RWPE1 (cell line): ENCODE measurements around the gene DAAM2.

Source experiments
- CTCF ChIA-PET: fragments of 350-600 bp; sonication (Branson Sonifier 250); formaldehyde crosslinking; extraction: SDS; loops from one replicate; lab custom pipeline; 2021; lab: Yijun Ruan, JAX
- POLR2A ChIA-PET: fragments of 400-600 bp; formaldehyde crosslinking; extraction: SDS; loops from one replicate; lab custom pipeline; 2020; ENCODE audit warnings: antibody characterized with exemption; ENCODE audit not compliant: low non-redundant PET; lab: Yijun Ruan, JAX
- DNase-seq: peaks from one replicate; pipeline ENCODE4 v3.0.0; 2012; ENCODE audit warnings: low spot score
- H3K27ac ChIP-seq: fragments of 450-650 bp; 2 replicates; pipeline ENCODE4 v1.5.1; 2017
- TF ChIP-seq, protein P1 (sequence below): fragments of 450-650 bp; conservative IDR thresholded peaks from 2 replicates; pipeline ENCODE4 v1.5.1; 2017; ENCODE audit warnings: low read depth, mild to moderate bottlenecking

The DAAM2 gene

DNA sequence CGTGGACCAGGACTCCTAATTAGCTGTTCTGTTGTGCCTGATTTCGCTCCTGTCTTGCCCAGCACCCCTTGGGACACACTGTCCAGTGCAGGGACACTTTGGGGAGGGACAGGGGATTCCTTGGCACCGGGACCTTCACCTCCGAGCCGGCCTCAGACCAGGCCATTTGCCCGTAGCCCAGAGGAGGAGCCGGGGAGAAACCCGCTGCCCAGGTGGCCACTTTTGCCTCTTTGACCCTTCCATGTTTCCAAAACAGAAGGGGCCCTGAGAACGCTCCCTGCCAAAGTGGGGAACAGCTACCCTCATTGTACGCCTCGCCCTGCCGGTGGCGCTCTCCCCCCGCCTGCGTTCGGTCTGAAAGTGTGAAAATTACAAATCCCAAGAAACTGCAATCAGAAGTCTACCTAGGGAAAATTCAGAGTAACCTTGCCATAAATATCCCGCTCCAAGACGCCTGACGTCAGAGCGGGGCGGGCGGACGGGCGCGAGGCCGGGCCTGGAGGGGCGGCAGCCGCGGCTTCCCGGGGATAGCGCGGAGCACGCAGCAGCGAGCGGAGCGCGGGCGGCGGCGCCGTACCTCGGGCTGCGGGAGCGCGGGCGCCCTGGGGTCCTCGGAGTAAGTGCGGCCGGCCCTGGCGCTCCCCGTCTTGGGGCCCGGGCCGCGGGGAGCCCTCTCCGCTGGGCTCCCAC, at the start of gene DAAM2:
Gene DAAM2 (plus strand): TSS at position 527 of the 690 bp plus-strand sequence. CDS start 63,927 bp downstream, outside the sequence.
- no peak for DNase-seq
- TF ChIP-seq, protein P1, sequence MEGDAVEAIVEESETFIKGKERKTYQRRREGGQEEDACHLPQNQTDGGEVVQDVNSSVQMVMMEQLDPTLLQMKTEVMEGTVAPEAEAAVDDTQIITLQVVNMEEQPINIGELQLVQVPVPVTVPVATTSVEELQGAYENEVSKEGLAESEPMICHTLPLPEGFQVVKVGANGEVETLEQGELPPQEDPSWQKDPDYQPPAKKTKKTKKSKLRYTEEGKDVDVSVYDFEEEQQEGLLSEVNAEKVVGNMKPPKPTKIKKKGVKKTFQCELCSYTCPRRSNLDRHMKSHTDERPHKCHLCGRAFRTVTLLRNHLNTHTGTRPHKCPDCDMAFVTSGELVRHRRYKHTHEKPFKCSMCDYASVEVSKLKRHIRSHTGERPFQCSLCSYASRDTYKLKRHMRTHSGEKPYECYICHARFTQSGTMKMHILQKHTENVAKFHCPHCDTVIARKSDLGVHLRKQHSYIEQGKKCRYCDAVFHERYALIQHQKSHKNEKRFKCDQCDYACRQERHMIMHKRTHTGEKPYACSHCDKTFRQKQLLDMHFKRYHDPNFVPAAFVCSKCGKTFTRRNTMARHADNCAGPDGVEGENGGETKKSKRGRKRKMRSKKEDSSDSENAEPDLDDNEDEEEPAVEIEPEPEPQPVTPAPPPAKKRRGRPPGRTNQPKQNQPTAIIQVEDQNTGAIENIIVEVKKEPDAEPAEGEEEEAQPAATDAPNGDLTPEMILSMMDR = no peak
- ChIA-PET POLR2A (no interaction called here), CTCF (interaction anchor here (0.6 to 1.1 kb wide), 6 partner anchors 8 to 906 kb away, joined by 3 to 7 read pairs (median 3); no protein-coding TSS in a partner anchor)
- H3K27ac ChIP-seq = no peak within 1 kb of the TSS

DNA sequence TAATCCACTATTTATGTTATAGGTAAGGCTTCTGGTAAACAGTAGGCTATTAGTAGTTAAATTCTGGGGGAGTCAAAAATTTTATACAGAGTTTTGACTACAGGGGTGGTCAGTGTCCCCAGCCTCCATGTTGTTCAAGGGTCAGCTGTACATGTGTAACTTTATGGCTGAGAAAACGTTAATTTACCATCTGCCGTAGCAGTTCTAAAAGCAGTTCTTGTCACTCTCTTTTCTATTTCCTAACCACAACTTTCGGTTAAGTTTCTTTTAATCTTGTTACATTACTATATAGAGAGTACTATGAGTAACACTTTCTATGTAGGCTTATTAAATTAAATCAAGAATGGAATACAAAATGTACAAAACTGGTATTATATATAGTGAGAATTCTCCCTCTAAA, 45.4 kb upstream of the DAAM2 start:
- TF ChIP-seq, protein P1 = no peak
- DNase-seq = no peak
- ChIA-PET POLR2A (no interaction called here), CTCF (no interaction called here)
- H3K27ac ChIP-seq = no peak overlapping the region

DNA sequence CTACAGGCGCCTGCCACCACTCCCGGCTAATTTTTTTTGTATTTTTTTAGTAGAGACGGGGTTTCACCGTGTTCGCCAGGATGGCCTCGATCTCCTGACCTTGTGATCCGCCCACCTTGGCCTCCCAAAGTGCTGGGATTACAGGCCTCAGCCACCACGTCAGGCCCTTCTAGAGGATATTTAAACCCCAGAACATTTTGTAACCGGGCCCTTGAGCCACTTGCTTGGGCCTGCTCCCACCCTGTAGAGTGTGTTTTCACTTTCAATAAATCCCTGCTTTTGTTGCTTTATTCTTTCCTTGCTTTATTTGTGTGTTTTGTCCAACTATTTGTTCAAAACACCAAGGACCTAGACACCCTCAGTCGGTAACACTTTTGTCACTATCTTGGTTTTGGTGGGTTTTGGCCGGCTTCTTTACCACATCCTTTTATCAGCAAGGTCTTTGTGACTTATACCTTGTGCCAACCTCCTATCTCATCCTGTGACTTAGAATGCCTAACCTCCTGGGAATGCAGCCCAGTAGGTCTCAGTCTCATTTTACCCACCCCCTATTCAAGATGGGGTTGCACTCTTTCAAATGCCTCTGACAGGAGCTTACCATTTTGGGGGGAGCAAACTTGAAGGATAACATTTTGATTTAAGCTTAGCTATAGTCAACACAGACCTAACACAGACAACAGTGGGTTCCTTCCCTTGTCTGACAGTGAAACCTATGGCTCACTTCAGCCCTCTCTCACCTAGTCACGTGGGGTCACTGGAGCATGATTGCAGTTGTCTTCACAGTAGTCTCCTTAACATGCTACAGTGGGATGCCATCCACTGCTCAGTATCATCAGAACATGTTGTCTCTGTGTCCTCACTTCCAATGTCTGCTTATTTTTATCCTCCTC, 39.1 kb upstream of the DAAM2 start:
- TF ChIP-seq, protein P1 = no peak
- CTCF ChIA-PET = interaction anchor here (0.7 kb wide), 1 partner anchor 391 kb away, joined by 3 read pairs; no protein-coding TSS in a partner anchor
- DNase-seq = no peak
- no peak overlapping the region for H3K27ac ChIP-seq
- POLR2A ChIA-PET = no interaction called here

DNA sequence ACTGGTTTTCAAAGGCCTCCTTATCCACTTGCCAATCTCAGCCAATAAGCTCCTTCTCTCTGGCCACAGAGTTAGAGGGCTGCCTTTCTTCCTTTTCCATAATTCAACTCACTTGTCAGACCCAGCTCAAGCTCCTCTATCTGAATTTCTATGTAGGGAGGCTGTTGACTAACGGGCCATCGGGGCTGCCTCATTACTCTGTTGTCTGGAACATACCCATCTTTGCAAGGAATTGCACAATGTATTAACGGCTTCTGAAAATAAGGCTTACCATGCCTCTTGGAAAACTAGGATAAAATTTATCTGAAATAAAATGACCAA, 38.5 kb upstream of the DAAM2 start:
- POLR2A ChIA-PET = no interaction called here
- H3K27ac ChIP-seq = no peak overlapping the region
- DNase-seq = no peak
- TF ChIP-seq, protein P1 = no peak
- CTCF ChIA-PET = interaction anchor here (0.7 kb wide), 1 partner anchor 391 kb away, joined by 3 read pairs; no protein-coding TSS in a partner anchor

DNA sequence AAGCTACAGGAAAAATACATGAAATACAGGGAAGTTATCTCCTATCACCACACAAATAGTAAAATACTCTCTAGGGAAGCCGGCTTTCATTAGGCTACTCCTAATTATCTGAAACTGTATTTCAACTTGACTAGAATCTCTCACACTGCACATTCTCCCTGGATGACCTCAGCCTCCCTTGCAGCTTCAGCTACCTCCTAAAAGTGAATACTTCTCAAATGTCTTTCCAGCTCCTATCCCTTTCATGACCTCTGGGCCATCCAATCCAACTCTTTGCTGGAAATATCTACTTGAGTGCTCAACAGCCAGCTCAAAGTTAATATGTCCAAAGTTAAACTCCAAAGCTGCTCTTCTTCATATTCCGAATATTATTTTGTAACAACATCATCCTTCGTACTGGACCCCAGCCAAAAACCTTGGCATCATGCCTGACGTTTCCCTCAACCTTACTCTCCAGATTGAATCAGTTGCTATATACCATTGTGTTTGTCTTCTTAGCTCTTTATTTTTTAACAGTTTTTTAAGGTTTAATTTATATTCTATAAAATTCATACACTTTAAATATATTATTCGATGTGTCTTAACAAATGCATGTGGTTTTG, 37.6 kb upstream of the DAAM2 start:
- TF ChIP-seq, protein P1 = no peak
- H3K27ac ChIP-seq = no peak overlapping the region
- POLR2A ChIA-PET = no interaction called here
- CTCF ChIA-PET = no interaction called here
- no peak for DNase-seq

DNA sequence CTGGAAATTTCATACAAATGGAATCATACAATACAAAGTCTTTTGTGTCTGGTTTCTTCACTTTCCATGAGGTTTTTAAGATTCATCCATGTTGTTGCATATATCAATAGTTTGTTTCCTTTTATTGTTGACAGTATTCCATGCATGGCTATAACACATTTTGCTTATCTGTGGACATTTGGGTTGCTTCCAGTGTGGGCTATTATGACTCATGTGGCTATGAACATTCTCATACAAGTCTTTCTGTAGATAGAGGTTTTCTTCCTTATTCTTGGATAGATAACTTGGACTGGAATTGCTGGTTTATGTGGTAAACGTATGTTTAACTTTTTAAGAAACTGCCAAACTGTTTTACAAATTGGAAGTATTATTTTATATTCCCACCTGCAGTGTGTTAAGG, 36.9 kb upstream of the DAAM2 start:
- ChIA-PET CTCF (no interaction called here), POLR2A (no interaction called here)
- TF ChIP-seq, protein P1 = no peak
- no peak for DNase-seq
- H3K27ac ChIP-seq = no peak overlapping the region
